HG02943 (cell line): ENCODE measurements around the gene P2RY14.

ENCODE experiments used
- ATAC-seq: cut with Tn5 transposase; IDR thresholded peaks from one replicate; pipeline ENCODE4 v1.9.1; 2021; ENCODE audit warnings: mild to moderate bottlenecking, low read depth, moderate library complexity; ENCODE audit not compliant: unreplicated experiment

Gene P2RY14

DNA sequence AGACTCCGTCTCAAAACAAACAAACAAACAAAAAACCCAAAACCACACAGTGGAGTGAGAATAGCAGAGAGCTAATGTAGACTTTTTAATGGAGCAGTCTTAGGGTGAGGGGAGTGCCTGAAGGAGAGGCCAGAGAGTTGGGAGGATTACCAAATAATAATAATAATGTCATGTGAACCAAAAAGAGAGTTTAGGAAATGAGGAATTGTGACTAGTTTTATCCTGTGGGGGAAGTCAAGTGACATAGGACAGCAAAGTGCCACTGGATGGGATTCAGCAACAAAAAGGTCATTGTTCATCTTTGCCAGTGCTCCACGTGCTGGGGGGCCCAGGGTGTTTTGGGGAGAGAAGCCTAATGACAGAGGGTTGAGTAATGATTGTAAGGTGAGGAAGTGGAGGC lies 25.4 kb upstream of the P2RY14 start:
- no peak for ATAC-seq

DNA sequence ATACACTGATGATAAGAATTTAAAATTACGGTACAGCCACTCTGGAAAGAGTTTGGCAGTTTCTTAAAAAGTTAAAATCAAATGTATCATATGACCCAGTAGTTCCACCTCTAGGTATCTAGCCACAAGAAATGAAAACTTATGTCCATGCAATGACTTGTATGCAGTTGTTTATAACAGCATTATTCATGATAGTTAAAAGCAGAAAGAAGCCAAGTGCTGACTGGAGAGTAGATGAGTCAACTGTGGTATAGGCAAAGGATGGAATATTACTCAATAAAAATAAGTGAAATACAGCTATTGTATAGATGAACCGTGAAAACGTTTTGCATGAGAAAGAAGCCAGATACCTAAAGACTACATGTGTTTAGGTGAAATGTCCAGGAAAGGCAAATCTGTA lies 23.4 kb upstream of the P2RY14 start:
- ATAC-seq = no peak

DNA sequence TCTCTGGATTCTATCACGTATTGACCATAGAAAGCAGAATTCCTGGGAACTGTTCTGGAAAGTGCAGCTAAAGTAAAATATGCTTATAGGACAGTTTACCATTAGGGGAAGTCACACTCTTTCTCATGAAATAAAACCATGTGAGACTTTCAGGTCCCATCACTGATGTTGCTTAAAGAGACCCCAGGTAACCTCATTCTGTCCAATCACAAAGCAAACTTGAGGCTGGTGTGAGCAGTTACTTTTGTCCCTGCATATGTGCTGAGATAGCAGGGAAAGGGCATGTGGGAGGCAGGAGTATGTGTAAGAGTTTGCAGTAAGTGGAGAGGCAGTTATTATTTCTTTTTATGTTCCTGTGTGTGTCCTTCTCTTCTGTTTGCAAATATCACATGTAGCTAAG lies 22.2 kb upstream of the P2RY14 start:
- ATAC-seq = no peak

DNA sequence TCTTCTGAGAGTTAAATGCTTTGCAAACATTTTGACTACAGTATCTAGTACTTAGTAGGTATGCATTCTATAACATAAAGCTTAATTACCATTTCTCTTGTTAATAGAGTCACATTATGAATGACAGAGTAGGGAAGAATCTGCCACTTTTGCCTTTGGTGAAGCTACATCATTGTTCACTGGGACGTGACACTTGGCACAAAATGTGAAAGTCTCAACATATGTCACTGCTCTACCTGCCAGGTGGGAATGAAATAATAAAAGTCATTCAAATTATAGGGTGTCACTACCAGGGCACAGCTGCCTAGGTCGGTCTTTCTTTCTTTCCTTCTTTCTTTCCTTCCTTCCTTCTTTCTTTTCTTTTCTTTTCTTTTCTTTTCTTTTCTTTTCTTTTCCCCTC lies 20.7 kb upstream of the P2RY14 start:
- ATAC-seq = no peak

DNA sequence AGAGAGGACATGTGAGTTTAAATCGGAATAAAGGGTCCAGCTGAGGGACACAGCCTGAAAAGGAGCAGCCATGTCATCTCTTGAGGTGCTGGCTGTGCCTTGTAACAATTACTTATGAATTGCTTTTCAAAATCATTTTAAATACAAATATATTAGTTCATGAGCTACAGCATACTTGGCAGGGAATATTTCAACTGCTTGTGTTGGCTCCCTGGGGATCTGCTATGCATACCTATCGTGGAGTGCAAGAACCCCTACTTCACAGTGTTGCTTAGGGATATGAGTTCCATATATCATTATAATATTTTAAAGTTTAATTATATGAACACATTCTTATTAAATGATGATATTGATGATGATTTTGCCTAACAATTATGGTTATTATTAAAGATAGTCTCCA lies 19.1 kb upstream of the P2RY14 start:
- ATAC-seq = no peak

DNA sequence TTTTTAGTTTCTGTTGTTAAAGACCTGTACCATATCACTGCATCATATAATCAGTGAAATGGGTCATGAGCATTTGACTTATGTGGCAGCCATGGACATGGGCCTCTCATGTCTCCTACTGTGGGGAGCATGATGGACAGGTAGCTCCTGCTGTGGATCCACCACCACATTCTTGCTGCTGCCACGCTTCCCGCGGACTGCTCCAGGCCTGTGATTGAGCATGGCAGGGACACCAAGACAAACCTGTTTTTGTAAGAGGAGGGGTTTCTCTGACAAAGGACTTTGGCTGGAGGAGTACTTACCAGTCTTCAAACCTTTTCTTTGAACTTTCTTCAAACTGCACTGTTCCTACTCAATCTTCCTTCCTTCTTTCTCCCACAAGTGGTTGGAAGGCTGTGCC lies 17.9 kb upstream of the P2RY14 start:
- ATAC-seq = no peak

DNA sequence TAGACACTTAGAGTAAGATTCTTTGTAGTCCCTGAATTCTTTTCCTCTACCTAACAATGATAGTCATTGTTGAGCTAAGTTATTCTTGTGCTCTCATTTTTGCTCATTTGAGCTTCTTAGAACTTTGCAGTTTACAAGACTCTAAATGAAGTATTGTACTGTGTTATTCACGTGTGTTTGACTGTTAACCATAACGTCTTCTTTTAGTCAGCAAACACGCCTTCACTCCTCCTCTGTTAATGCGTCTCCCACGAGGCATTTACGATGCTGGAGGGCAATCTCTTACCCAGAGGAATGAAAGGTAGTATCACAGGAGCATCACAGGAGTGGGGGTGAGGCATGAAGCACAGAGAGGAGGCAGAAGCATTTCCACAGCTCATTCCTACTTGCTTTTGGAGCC lies 14.8 kb upstream of the P2RY14 start:
- no peak for ATAC-seq

DNA sequence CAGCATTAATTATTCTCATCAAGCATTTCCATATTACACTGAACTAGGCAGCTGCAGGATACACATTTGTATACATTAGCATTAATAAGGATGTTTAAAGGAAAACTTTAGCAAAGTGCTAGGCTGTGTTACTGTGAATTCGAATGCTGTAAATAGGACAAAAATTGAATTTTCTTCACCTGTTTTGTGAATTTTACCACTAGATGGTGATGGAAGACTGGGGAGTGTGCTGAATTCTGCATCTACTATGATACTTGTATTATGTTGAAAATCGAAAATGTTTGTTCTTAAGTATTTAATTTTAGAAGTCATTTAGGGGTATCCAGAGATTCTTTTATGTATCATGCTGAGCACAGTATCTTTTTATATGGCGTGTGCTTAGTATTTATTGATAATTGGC lies 12.3 kb upstream of the P2RY14 start:
- ATAC-seq = no peak

DNA sequence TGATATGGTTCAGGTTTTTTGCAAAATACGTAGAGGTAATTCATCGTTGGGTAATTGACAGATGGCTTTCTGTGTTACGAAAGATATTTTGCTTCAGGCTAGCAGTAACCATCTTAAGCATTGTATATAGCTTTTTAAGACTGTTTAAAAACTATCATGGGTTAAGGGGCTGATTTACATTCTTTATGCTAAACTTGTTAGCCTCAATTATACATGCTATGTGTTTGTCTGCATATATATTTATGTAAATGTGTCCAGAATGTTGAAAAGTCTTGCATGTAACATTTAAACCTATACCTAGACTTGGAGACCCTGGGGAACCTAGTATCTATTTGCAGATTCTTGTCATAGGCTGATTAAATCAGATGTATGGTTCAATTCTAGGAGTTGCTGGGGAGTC lies 11.1 kb upstream of the P2RY14 start:
- ATAC-seq = no peak

DNA sequence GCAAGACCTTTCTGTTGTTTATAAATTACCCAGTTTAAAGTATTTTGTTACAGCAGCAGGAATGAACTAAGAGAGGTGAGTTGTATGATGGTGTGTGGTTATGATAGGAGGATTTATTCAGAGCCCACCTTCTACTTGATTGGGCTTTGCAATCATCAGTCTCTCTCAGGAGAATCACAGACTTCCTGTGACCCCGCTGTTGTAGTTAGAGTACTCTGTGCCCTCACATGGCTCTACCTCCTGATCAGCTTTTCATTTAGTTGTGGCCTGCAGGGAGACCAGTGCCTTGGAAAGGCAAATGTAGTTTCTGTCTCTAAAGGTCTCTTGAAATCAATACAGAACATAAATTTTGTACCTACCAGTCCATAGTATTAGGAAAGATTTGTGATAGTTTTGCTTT lies 7.6 kb upstream of the P2RY14 start:
- ATAC-seq = no peak

DNA sequence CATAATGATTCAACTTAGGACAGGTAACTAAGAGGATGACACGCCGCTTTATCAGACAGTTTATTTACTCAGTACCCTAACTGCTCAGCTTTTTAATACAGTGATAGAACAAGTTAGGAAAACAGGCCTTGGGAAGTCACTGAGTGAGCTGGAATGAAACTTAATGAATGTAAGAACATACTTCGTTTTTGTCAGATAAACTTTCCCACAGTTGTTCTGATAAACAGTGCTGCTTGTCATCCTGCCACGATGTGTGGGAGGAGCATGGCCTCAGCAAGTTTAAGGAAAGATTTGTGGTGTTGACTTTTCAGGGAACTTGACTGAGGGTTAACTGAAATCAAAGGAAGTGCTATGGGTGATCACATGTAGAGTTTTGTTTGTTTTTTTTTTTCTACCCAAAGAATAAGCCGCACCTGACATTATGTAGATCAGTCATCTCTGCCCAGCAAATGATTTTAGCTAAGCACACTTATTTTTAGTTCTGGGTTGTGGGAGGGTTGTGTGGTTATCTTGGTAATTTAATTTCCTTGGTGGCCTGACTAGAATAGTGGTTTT lies 5.6 kb upstream of the P2RY14 start:
- no peak for ATAC-seq

DNA sequence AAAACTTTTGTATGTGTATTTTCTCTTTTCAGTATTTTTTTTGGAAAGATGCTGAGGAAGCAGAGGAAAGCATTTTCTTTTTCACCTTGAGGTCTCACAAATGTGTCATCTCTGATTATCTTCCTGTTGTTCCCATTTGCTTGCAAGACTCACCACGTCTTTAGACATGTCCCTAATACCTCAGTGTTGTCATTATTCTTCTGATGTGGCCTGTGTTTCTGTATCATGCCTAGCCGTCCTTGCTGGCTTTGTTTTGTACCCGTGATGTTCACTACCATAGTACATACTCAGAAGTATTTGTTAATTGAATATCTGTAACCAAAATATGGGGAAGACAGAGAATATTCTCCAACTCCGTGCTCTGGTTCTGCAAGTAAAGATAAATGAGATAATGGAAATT lies 5.0 kb upstream of the P2RY14 start:
- ATAC-seq = no peak

DNA sequence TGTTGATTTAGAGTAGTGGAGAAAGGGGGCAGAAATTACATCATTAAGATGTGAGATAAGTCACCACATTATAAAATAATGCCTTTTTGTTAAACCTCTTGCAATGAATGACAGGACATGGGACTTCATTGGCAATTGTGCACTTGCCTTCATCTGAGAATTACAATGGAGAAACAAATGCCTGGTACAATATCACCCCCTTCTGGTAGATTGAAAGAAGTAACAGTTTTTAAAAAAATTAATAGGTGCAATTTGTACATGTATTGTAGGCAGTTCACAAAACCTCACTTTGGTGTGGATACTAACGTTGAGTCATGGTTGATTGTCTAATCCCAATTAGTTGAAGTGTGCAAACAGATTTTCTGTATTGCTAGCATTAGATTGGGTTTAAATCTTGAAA lies 4.6 kb upstream of the P2RY14 start:
- ATAC-seq = no peak

DNA sequence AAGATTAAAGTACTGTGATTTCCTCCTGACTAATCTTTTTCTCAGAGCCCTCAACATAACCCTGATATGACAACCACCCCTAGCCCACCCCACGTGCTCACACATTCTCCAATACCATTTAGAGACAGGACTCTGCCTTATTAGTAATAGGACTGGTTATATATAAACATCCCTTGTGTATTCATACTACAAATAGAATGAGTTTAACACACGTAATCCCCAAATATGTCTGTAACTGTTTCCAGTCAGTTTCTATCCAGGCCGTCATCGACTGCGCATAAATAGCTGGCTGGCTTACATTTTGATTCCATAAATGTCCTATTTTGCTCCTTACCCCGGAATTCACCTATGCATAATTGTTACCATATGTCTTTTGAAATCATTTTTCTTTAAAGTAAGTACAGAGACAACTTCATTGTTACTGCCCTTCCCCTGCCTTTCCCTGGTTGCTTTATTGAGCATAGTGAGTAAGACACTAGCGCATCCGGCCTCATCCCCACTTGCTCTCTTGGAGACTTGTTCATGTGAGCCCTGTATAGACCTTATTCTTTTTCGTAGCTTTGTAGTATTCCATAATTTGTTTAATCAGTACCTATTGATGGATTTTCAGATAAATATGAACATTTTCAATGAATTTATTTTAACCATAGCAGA lies 3.5 kb upstream of the P2RY14 start:
- ATAC-seq = no peak

DNA sequence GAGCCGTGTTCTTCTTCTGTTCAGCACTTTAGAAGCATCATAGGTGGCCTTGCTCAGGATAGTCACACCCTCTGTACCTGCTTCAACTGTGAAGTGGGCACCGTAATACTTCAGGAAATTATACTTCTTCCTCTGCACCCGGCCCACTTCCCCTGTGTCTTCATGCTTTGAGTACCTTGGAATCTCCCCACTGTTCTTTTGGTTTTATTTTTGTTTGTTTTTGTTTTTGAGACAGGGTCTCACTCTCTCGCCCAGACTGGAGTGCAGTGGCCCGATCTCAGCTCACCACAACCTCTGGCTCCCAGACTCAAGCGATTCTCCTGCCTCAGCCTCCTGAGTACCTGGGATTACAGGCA lies 1.7 kb downstream of the P2RY14 start:
- ATAC-seq = no peak

DNA sequence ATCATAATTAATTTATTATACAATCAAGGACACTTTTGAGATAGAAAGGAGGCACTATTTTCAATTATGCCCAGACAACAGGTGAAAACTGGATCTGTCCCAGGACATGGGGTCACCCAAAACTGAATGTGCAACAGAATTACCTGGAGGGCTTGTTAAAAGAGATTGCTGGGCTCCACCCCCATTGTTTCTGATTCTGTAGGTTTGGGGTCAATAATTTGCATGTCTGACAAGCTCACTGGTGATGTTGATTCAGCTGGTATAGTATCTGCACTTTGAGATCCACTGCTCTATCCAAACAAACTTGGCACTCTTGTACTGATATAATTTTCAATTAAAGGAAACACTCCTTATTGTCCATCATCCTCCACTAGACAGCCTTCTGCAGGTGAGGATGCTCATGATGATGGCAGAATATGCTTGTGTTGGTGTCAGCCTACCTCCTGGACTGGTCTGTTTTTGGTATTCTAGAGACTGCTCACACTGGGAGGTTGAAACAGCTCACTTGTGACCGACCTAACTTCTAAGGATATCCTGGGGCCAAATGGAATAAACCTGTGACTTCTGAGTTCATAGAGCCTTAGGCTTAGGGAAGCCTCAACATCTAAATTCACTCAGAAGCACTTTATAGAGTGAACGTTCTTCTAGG lies 2.2 kb downstream of the P2RY14 start:
- no peak for ATAC-seq

DNA sequence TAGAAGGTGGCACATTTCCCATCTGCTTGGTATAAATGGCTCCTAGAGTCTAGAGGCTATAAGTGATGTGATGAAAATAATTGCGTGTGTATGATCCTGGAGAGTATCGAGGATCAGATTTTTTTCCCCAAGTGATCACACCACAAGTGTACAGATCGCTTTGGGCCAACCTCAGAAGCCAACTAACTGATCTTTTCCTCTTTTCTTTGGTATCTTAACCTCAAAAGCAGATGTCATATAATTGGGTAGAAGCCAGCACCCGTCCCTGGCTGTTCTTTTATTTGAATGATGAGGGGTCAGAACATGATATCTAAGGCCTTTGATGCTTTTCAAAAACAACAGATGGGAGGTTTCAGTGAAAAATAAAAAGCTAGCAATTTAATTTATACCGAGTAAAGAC lies 3.3 kb downstream of the P2RY14 start:
- no peak for ATAC-seq

DNA sequence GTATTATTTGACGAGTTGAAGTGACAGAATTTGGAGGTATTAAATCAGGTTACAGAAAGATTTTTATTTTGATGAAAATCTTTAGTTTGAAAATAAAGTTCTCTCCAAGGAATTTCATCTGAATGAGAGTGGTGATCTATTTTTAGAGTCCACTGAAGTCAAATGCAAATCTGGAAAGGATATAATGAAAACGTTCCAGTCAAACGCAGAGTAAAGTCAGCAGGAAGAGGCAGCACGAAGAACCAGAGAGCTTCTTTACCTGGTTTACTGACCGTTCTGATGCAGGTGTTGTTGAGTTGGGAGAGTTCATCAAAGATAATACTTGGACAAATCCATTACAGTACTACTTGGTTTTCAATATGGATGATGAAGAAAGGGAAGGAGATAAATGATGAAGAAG lies 8.7 kb downstream of the P2RY14 start:
- no peak for ATAC-seq

DNA sequence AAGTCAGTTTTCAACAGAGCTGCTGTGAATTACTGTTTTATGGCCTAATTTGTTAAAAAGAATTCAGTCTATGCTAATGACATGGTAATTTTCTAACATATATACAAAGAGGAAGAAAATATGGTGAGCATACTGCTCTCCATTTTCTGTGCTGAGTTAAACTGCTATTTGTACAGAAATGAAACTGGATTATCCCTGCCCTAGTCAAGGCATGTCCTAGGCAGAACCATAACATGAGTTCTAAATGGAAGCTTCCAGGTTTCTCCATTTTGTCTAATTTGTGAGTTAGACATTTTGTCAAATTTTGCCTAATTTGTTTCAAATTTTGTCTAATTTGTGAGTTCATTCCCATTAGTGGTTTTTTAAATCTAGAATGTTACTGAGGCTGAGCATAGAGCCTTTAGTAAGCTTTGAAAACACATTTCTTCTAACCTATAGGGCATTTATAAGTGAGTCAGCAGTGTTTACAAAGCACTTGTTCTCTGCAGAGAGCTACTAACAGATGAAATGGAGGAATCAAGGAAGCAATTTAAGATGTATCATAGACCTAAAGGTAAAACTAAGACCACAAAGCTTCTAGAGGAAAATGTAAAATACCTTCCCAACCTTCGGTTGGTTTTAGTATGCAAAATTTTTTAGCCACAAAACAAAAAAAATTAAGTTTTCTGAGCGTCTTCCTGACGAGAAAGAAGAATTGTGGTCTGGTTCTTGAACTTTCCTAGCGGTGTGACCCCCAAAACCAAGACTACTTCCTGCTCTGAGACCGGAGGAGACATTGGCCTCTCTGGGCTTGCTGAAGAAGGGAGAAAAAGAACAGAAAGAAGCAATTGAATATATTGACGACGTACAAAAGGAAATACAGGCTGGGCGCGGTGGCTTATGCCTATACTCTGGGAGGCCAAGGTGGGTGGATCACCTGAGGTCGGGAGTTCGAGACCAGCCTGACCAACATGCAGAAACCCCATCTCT lies 9.8 kb downstream of the P2RY14 start:
- ATAC-seq = peak; percentile 50

DNA sequence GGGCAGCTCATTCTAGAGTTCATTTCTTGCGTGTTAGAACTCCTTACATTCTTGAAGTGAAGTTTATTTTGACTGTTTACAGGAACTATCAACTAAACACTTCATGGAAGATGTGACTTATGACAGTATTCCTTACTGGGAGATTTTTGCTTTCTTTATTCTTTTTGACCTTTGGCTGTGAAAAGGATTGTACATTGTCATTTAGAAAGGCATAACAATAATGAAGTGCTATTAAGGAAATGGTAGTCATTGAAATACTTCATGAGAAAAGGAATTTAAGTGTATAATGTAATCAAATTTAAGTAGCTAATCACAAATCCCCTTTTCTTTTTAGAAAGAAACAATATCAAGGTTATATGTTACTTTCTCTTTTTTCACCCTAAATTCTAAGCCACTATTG lies 11.3 kb downstream of the P2RY14 start:
- ATAC-seq = no peak

DNA sequence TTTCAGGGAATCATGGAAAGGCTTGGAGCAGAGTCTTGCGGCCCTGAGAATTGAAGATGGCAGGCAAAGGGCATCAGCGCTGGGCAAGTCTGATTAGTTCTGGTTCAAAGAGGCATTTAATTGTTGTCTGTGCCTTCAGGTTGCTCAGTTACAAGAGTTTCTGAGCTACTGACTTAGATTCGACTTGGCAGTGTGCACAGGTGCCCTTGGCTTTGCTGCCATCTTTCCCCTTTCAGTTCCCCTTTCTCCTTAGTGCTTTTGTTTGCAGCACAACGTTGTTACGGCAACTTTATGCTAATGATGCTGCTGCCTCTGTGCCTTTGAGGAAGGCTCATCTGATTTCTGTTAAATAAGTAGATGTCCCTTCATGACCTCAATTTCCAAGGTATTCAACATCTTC lies 12.5 kb downstream of the P2RY14 start:
- ATAC-seq = peak; percentile 96
